Stimulated activated CD8-positive, alpha-beta memory T cell treated with anti-CD3 and anti-CD28 coated beads, Interleukin-4, amount 100 ng/mL, for 1 hour (primary cell): ENCODE measurements around the gene EWSR1.

Source experiments
- DNase-seq, 2 donors: peaks; one replicate each; pipeline ENCODE4 v3.0.0-alpha.2; 2020; ENCODE audit warnings: low read depth in 2 of 2, low spot score in 1 of 2

EWSR1 gene

DNA sequence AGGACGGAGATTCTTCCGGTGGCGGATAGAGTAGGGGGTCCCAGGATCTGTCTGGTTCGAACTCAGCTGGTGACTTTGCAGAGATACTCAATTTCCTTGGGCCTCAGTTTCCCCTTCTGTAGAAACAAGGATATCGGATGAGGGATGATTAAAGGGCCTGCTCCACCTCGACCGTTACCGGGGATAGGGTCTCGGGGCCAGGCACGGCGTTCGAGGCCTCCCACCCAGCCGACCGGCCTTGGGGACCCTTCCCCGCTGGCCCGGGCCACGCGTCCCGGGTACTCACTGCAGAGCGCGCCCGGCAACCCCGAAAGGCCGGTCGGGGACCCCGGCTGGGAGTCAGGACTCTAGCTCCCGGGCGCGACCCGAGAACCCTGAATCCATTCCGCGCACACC lies 608 bp upstream of the EWSR1 start:
- DNase-seq, result no peak

DNA sequence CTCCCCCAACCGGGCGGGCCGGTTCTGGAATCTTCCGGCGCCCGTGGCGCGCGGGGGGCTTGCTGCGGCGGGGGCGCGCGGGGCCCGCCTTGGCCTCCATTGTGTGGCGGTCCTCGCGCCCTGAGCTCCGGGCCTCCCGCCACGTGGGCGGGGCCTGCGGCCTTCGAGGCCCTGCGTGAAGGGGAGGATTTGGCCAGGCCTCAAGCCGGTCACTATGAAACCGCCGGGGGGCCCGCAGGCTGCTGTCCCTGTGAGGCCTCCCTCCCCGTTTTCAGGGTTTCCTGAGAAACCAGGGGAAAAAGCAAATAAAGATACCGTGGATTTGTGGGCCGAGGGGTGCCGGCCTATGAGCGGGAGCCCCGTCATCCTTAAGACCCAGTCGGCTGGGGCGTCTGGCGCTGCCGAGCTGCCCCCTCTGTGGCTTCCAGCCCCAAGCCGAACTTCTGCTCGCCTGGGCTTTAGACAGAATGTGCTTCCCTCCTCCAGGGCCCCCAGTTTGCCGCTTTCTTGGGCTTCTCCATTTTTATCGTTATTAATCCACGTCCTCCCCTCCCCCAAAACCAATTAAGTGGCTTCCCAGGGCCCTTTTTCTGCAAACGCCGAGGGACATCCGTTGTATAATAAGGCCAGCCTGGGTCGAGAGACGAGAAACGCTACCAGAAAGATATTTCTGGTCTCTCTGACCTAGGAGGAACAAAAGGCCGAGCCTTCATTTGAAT lies 602 bp downstream of the EWSR1 start:
- peak in 1 of 2 donors; percentile 18 for DNase-seq

DNA sequence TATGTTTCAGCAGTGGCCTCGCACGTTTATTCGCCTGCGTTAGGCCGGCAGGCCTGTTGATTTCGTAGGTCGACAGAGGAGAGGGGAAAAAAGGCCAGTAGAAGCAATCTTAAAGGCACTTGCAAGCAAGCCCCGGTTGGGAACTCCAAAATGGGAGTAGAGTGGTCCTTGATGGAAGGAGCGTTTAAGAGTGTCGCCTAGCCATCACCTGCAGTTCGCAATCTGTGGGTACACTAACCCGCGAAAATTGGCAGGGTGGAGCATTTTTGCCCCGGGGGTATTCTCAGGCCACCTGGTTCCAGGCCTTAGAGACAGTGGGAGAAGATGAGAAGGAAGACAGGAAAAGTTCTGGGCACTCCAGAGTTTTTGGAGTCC lies 1.1 kb downstream of the EWSR1 start:
- no peak for DNase-seq

DNA sequence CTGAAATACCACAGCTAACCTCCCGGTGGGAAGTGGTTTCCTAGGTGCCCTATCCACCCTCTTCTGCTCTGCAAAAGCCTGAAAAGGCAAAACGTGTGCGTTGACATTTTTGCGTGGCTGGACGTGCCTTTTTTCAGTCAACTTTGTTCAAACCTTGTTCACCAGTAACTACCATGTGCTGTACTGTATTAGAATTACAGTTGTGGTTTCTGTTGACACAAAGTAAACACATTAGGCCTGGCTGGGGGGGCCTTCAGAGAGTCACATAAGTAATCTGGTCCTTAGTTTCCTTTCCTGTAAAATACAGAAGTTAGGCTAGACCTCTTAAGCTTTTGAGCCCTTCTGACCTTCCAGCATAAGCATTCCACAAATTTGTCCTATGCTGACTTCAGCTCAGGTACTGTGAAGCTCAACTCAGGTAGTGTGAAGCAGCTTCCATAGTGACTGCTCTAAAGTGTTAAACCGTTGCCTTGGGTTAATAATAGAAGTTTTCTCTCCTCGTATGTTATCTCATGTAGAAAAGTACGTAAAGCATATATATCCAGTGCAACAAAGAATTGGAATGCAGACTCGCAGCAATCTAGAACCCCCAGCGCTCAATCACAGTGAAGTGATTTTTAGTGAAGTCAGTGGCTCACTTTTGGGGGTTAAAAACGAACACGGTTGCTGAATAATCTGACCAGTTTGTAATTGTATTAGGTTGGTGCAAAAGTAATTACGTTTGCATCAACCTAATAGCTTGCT lies 1.8 kb downstream of the EWSR1 start:
- no peak for DNase-seq

DNA sequence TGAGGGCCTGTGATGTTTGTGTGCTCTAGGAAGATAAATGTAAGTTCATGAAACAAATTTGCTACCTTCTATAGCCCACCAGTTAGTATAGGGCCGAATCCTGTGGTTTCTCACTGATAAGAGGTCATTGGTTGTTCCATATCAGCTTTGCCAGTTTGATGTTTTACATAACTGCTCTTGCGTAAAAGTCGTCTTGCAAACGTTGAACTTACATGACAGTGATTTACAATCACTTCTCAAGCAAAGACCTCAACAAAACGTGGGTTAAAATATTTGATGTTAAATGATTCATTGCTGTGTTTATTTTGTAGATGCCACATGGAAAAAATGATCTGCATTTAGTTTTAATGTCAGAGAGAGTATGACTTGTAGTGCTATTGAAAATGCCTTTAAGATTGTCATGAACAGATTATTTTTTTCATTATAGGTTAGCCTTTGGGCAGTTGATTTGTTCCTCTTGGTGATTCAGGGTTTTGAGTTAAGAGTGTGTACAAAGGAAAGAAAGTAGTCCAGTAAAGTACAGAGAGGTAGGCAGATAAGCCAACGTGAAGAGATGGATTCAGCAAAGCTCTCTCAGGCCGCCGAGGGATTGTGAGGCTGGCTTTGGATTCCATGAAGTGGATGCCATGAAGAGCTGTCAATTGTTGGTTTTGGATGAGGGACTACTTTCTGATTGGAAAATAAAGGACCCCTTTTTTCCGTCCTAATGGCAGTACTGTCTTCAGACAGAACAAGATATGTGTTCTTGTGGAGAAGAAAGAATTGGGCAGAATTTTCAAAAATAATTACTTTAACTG lies 2.6 kb downstream of the EWSR1 start:
- DNase-seq, result no peak

DNA sequence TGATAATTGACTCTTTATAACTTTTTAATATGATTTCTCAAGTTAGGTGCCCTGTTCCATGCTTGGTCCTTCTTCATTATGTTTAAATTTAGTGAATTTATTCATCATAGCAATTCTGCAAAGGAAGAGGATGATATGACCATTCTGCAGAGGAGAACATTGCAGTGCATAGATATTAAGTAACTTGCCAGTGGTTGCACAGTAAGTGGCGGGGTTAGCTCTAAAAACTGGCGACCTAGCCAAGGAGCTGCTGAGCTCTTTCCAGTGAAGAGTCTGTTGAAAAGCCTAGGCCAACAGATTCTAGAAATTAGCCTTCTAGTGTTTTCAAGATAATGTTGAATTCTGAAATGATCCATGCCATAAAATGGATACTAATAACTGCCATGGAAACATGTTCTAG lies 4.6 kb downstream of the EWSR1 start:
- DNase-seq, result no peak

DNA sequence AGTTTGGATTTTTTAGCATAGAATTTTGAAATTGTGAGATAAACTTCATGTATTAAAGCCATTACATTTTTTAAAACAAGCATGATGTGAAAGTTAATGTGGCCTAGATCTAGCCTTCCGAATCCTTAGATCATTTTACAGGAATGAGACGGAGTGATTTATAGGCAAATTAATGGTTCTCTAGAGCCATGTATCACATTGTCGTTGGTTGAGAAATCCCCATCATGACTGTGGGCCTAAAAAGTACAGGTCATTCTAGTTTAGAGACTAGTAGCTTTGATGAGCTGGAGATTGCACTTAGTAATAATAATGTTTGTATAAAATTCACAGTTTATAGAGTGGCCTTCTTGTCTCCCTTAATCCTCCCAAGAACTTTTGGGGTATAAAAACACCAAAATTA lies 7.1 kb downstream of the EWSR1 start:
- no peak for DNase-seq

DNA sequence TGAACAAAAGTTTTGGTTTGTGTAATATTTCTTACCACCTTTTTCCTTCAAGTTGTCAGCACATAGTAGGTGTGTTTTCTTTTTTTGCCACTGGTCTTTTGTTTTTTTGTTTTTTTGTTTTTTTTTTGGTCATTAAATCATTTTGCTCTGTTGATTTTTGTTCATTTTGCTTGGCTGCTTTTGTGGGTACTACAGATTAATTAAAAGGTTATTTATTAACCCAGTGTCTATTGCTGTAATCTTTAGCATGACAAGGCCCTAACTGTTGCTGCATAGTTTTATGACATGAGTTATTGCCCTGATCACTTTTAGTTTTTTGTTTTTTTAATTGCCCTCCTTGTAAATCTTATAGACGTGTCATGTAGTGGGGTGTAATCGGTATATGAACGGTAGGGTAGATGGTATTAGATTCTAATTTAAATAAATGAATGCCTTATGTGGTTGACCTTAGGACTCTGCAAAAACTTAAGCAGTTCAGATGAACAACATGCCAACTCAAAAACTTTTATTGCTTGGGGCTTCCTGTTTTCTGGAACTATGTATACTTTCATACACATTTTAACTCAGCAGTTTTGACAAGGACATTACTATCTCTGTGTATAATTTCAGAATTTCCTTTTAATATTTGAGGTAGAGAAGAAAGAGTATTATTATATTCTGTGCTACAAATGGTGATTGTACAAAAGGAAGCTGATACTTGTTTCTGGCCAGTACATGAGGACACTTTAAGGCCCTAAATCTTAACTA lies 7.9 kb downstream of the EWSR1 start:
- no peak for DNase-seq

DNA sequence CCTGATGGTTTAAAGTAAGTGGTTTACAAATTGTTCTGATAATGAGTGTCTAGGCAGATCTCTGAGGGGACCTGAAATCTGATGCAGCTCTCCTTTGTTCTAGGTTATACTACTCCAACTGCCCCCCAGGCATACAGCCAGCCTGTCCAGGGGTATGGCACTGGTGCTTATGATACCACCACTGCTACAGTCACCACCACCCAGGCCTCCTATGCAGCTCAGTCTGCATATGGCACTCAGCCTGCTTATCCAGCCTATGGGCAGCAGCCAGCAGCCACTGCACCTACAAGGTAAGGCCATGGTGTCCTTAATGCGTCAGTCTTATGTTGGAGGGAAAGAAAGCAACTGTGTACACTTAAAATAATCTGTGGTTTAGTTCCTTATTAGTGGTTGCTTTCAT lies 9.9 kb downstream of the EWSR1 start:
- DNase-seq, result no peak

DNA sequence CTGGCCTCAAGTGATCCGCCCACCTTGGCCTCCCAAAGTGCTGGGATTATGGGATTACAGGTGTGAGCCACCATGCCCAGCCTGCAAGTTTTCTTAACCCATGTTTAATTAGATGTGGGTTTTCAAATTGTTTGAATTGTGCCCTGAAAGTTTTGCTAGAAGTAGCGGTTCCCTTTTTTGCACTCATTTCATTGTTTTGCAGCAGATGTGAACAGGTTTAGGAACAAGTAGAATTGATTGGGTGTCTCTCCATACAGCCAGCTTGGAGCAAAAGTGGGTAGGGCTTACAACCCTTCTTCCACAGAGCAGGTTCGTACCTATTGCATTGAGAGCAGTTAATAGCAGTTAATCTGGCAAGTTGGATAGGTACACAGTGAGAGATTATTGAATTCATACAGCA lies 16.1 kb downstream of the EWSR1 start:
- DNase-seq, result no peak

DNA sequence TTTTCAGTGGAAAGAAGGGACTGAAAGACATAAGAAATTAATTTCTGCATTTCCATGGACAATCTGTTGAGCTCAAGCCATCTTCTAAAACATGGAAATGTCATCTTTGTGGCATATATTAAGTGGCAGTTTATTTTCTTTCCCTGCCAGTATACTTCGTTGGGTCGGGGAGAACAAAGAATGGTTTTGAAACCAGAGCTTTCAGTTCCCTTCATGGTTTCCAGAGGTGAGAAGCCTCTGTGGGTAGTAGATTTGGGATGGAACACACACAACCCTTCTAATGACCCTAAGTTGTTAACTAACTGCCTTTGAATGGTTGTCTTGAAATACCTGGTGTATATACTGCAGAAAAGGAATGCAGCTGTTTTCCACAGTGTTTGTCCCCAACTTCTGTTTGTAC lies 20.8 kb downstream of the EWSR1 start:
- no peak for DNase-seq

DNA sequence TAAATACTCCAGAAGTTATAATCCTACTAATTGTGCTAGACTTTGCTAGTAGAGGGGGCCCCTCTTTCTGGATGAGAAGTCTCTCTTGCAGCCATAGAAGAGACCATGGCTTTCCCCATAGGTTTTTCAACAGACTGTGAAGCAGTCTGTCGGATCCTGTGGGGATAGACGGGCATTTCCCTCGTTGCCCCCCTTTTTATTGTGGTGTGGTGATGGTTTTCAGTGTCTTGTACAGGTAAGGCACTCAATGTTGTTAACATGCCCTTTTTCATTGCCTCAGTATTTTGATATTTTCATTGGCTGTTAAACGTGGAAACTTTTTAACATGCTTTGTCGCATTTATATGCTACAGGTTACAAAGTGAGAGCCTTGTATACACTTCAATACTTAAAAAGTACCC lies 22.0 kb downstream of the EWSR1 start:
- DNase-seq, result no peak

DNA sequence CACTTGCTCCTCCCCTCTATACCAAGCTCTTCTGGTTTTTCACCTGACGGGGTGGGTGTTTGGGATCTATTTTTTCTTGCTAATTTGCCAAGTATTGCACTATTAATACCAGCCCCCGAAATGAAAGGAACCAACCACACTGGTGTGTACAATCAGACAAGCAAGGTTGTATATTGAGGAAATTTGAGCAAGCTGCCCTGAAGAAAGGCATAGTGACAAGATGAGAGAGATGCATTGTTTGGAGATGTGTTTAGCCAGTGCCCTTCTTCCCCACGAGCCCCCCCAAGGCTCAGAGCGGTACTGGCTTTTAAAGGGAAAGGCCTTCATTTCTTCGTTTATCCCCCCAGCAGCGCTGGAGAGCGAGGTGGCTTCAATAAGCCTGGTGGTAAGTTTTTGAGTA lies 23.1 kb downstream of the EWSR1 start:
- no peak for DNase-seq

DNA sequence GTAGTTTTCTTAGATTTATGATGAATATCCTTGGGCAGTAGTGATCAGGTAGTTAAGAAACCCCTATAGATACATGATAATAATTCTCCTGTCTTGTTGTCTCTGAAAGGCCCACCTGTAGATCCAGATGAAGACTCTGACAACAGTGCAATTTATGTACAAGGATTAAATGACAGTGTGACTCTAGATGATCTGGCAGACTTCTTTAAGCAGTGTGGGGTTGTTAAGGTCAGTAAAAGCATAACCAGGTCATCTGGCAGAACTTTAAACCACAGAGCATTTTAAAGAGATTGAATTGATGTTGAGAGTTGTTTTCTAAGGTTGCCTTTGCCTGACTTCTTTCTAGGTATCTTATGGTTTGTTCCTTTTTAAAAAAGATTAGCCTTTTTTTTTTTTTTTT lies 24.3 kb downstream of the EWSR1 start:
- no peak for DNase-seq

DNA sequence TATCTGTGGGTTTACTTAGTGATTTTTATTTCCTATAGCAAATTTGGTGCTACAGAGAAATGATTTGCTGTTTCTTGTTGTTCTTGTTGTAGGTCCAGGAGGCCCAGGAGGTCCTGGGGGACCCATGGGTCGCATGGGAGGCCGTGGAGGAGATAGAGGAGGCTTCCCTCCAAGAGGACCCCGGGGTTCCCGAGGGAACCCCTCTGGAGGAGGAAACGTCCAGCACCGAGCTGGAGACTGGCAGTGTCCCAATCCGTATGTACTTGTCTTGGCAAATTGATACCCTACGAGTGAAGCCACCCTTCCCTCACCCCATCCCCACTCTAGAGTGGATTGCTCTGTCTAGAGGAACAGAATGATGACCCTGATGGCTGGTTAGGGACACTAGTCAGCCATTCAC lies 30.6 kb downstream of the EWSR1 start:
- no peak for DNase-seq

DNA sequence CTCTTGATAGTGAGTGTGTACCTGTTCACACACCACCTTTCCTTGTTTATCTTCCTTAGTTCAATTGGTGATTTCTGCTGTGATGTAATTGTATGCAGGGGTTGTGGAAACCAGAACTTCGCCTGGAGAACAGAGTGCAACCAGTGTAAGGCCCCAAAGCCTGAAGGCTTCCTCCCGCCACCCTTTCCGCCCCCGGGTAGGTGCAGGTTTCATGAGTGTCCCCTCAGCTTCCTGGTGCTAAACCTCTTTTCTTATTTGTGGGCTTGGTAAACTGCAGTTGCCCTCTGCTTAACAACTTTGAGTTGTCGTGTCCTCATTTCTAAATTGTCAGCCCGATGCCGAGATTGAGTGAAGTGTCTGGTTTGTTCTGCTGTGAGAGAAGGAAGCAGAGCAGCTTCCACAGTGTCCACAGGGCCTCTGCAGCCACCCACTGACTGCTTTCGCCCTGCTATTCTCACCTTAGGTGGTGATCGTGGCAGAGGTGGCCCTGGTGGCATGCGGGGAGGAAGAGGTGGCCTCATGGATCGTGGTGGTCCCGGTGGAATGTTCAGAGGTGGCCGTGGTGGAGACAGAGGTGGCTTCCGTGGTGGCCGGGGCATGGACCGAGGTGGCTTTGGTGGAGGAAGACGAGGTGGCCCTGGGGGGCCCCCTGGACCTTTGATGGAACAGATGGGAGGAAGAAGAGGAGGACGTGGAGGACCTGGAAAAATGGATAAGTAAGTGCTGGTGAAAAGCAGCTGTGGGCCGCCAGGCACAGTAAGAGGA lies 31.2 kb downstream of the EWSR1 start:
- no peak for DNase-seq

DNA sequence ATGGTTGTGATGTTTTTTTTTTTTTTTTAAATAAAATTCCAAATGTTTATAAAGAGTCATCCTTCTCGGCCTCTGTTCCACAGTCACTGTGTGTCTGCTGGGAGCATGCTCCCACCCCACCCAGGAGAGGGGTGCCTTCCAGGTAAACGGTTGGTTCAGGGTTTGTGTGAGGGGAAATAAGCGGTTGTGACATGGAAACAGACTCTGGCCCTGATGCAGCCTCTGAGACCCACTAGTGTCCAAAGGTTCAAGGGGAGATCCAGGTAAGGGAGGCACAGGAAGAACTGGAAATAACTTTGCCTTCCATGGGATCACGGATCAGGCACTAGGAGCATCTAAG lies 32.4 kb downstream of the EWSR1 start:
- no peak for DNase-seq

DNA sequence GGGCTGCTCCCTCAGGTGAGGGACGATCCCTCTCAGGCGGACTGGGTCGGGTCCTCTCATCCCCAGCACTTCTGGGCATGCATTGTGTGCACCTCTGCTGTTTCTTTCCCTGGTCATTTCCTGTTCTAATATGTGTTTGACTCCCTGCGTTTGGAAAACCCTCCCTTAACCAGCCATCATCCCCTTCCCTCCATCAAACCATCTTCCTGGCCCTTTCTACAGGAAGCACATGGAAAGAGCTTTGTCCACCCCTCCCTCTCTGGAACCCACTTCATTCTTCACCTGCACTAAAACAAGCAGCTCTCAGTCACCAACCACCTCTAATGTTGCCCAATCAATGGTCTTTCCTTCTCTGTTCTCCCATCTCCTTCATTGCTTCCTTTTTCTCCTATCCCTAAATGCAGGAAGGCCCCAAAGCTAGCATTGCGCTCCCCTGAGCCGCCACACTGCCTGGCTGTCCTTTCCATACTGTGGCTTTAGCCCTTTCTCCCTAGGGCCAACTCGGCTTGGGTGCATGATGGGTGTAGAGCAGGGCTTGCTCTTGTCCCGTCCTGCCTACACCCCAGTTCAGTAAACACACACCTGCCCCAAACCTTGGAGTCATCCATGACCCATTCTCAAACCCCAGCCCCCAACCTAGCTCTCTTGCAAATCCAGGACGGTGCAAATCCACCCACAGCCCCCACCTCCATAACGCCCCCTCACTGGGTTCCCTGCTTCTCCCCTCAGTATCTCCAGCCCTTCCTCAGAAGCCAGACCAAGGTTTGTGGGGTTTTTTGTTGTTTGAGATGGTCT lies 32.9 kb downstream of the EWSR1 start:
- DNase-seq, result no peak

DNA sequence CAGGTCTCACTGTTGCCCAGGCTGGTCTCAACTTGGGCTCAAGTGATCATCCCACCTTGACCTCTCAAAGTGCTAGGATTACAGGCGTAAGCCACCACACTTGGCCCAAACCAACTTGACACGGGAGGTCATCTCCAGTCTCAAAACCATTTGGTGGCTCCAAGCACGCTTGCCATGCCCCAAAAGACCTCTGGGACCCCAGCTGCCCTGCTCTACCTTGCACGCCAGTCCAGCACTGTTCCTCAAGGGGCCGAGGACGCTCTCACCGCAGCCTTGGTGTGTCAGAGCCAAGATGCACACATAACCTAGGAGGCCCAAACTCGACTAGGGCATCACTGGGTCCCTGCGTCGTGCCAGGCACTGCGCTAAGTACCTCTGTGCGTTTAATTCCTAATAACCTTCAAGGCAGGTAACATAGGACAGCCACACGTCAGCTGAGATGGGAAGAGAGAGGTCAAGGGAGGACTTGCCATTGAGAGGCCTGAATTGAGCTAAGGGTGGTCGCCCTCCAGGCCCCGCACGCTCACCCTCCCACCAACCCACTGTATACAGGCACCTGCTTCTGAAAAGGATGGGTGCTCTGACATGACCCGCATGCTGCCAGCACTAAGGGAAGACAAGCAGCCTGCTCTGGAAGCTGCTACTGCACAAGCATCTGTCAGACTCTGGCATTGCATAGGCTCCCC lies 33.8 kb downstream of the EWSR1 start:
- no peak for DNase-seq

DNA sequence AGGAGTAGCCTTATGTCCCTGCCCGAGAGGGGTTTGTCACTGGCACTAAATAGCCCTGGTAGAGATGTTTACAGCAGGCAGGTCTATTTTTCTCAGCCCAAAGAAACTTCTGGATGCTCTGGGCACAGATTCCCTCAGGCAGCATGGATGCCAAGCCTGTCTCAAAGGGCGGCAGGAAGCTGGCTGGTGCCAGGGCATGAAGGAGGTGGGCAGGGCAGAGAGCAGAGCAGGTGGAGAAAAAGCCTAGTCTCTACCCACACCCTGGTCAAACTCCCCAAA lies 34.3 kb downstream of the EWSR1 start:
- DNase-seq, result no peak
